HepG2 (cell line): ENCODE measurements around the gene HELZ. TPM values are rescaled to one million over a fixed set of nuclear protein-coding genes. Genes with fewer than 3 reads are reported as not detected.

ENCODE experiments used
- ATAC-seq: fragments of 200-7000 bp; cut with Tn5 transposase; 3 replicates; pipeline ENCODE4 v1.9.1; 2020; ENCODE audit warnings: mild to moderate bottlenecking, moderate library complexity
- BruUV-seq: library from RNA; stranded (reverse); fragments of 400-500 nt; replicated peaks from 2 replicates; lab custom pipeline; 2021; lab: Mats Ljungman, UMichigan
- CTCF ChIA-PET: fragments of 300-600 bp; formaldehyde crosslinking; extraction: SDS; loops from one replicate; lab custom pipeline; 2021; ENCODE audit warnings: low total read pairs, inconsistent platforms, low intra/inter-chr PET ratio; lab: Yijun Ruan, JAX
- POLR2A ChIA-PET: fragments of 350-600 bp; sonication (Branson Sonifier 250); formaldehyde crosslinking; loops from one replicate; lab custom pipeline; 2020; ENCODE audit warnings: antibody characterized with exemption, inconsistent platforms; lab: Yijun Ruan, JAX
- DNase-seq: peaks from one replicate; pipeline ENCODE4 v3.0.0-alpha.2; 2015; ENCODE audit warnings: low spot score
- FAIRE-seq: peaks from 3 replicates; lab custom pipeline; 2011; peaks lifted over from hg19 to GRCh38; lab: Jason Lieb, UNC
- H2AFZ ChIP-seq: one replicate; pipeline ENCODE4 v1.6.1; 2011; ENCODE audit warnings: low read length, inconsistent platforms
- H3K27ac ChIP-seq: fragments of 300-600 bp; 3 replicates; pipeline ENCODE4 v1.8.0; 2011; ENCODE audit warnings: mixed run types, mild to moderate bottlenecking, mixed read lengths, low read length, inconsistent platforms; ENCODE audit not compliant: insufficient read depth; ENCODE audit errors: extremely low read length
- H3K27me3 ChIP-seq, 2 experiments: fragments of 200-600 bp in 1 of 2; 2 replicates in 1 of 2; 3 replicates in 1 of 2; pipeline versions ENCODE4 v1.6.0 to v1.8.0; 2011; ENCODE audit warnings: low read length in 2 of 2, mild to moderate bottlenecking in 2 of 2, moderate library complexity in 2 of 2, inconsistent platforms in 1 of 2; ENCODE audit not compliant: insufficient read depth in 2 of 2, control insufficient read depth in 1 of 2
- H3K36me3 ChIP-seq, 2 experiments: fragments of 200-600 bp in 1 of 2; replicated peaks in 1 of 2; 2 replicates in 1 of 2; 3 replicates in 1 of 2; pipeline versions ENCODE4 v1.5.1 to v1.8.0; 2011; ENCODE audit warnings: low read length in 2 of 2, inconsistent platforms in 1 of 2; ENCODE audit not compliant: insufficient read depth in 2 of 2, control insufficient read depth in 1 of 2
- H3K4me1 ChIP-seq: 2 replicates; pipeline ENCODE4 v1.5.1; 2012; ENCODE audit warnings: low read length, inconsistent platforms; ENCODE audit not compliant: insufficient read depth
- H3K4me2 ChIP-seq: 2 replicates; pipeline ENCODE4 v1.6.0; 2011; ENCODE audit warnings: low read depth, low read length, inconsistent platforms
- H3K4me3 ChIP-seq, 3 experiments: fragments of 200-600 bp in 1 of 3; sonication (generic), shearing (Covaris generic) in 1 of 3; replicated peaks in 1 of 3; 2 replicates each; pipeline ENCODE4 v1.5.1; 2011 to 2016; ENCODE audit warnings: low read length in 3 of 3, inconsistent platforms in 2 of 3, low read depth in 2 of 3, mild to moderate bottlenecking in 2 of 3, control low read depth in 1 of 3, mixed read lengths in 1 of 3; ENCODE audit not compliant: insufficient read depth in 1 of 3
- H3K79me2 ChIP-seq: one replicate; pipeline ENCODE4 v1.6.1; 2011; ENCODE audit warnings: low read length, inconsistent platforms; ENCODE audit not compliant: insufficient read depth
- H3K9ac ChIP-seq: 2 replicates; pipeline ENCODE4 v1.6.0; 2011; ENCODE audit warnings: mild to moderate bottlenecking, low read depth, low read length, inconsistent platforms; ENCODE audit not compliant: insufficient read depth
- H3K9me3 ChIP-seq: 2 replicates; pipeline ENCODE4 v1.5.1; 2012; ENCODE audit warnings: mild to moderate bottlenecking, low read length
- H4K20me1 ChIP-seq: 2 replicates; pipeline ENCODE4 v1.6.0; 2011; ENCODE audit warnings: inconsistent platforms, mild to moderate bottlenecking, low read length, moderate library complexity; ENCODE audit not compliant: insufficient read depth
- DPF2 ChIP-seq: sonication (generic); formaldehyde crosslinking; IDR thresholded peaks from 2 replicates; pipeline ENCODE4 v1.4.0; 2020; ENCODE audit warnings: mild to moderate bottlenecking, low read depth, missing genetic modification reagents, borderline replicate concordance
- GTF2F1 ChIP-seq: fragments of 150-350 bp; IDR thresholded peaks from 2 replicates; pipeline ENCODE4 v1.6.1; 2014; ENCODE audit warnings: low read length
- NCOA2 ChIP-seq: sonication (generic); formaldehyde crosslinking; IDR thresholded peaks from 2 replicates; pipeline ENCODE4 v1.8.0; 2022; ENCODE audit warnings: inconsistent platforms
- PAWR ChIP-seq: sonication (generic); formaldehyde crosslinking; IDR thresholded peaks from 2 replicates; pipeline ENCODE4 v1.4.0; 2020; ENCODE audit warnings: missing genetic modification reagents, mild to moderate bottlenecking, borderline replicate concordance
- SMARCC2 ChIP-seq: fragments of 450-650 bp; IDR thresholded peaks from 2 replicates; pipeline ENCODE4 v1.6.1; 2017; ENCODE audit warnings: antibody characterized with exemption, mild to moderate bottlenecking
- SP1 ChIP-seq, 2 experiments: fragments of 450-650 bp in 1 of 2; sonication (generic) in 1 of 2; formaldehyde crosslinking in 1 of 2; IDR thresholded peaks; 2 replicates each; pipeline versions ENCODE4 v1.4.0 to v1.6.1; 2016 to 2020; ENCODE audit warnings: missing genetic modification reagents in 1 of 2
- SP140L ChIP-seq: sonication (generic); formaldehyde crosslinking; IDR thresholded peaks from 2 replicates; pipeline ENCODE4 v1.4.0; 2020; ENCODE audit warnings: missing genetic modification reagents, borderline replicate concordance
- SRF ChIP-seq: IDR thresholded peaks from 2 replicates; pipeline ENCODE4 v1.6.1; 2011; ENCODE audit warnings: mild to moderate bottlenecking, low read depth, low read length, moderate library complexity
- TCF7L2 ChIP-seq: IDR thresholded peaks from 2 replicates; pipeline ENCODE4 v1.6.1; 2011; ENCODE audit warnings: mild to moderate bottlenecking, low read depth, low read length, moderate library complexity
- TGIF2 ChIP-seq: IDR thresholded peaks from 2 replicates; pipeline ENCODE4 v1.6.1; 2016; ENCODE audit warnings: control low read depth, missing compliant biosample characterization
- ZNF121 ChIP-seq: sonication (generic); formaldehyde crosslinking; IDR thresholded peaks from 2 replicates; pipeline ENCODE4 v1.5.0; 2020; ENCODE audit warnings: mild to moderate bottlenecking, missing genetic modification reagents
- ZNF136 ChIP-seq: sonication (generic); formaldehyde crosslinking; IDR thresholded peaks from 2 replicates; pipeline ENCODE4 v1.8.1; 2022; ENCODE audit warnings: low read depth, mild to moderate bottlenecking, moderate library complexity, missing genetic modification reagents
- ZNF138 ChIP-seq: sonication (generic); formaldehyde crosslinking; IDR thresholded peaks from 2 replicates; pipeline ENCODE4 v1.5.0; 2020; ENCODE audit warnings: mild to moderate bottlenecking, low read depth, missing genetic modification reagents
- ZNF484 ChIP-seq: sonication (generic); formaldehyde crosslinking; IDR thresholded peaks from 2 replicates; pipeline ENCODE4 v1.5.1; 2020; ENCODE audit warnings: mild to moderate bottlenecking, low read depth, missing genetic modification reagents, borderline replicate concordance
- ZNF746 ChIP-seq: sonication (generic); formaldehyde crosslinking; IDR thresholded peaks from 2 replicates; pipeline ENCODE4 v1.8.0; 2022; ENCODE audit warnings: mild to moderate bottlenecking, missing genetic modification reagents
- WGBS: methylation state at CpG from one replicate; pipeline ENCODE4 v1.1.6; 2017; ENCODE audit warnings: low lambda C conversion rate; 5-methylcytosine and 5-hydroxymethylcytosine counted together
- in situ Hi-C: cut with HindIII; loops from 2 replicates; pipeline ENCODE4 v1.10.0; 2017; ENCODE audit warnings: low pct_unique_long_range_greater_than_20kb; ENCODE audit not compliant: extremely low pct_ligation_motif_present
- intact Hi-C: fragments of 100-400 bp; cut with micrococcal nuclease; formaldehyde crosslinking; loops from one replicate; pipeline ENCODE4 v1.10.0; 2022; ENCODE audit not compliant: unreplicated experiment
- polyA plus RNA-seq, 8 experiments: library from polyadenylated mRNA; depleted of rRNA in 3 of 8; stranded (reverse) in 7 of 8; unstranded in 1 of 8; fragments of >200 nt; fragmentation: Illumina TruSeq in 4 of 8; extraction: Trizol in 4 of 8; gene quantifications; 2 replicates each; pipeline versions ENCODE4 v1.2.1 to v1.2.3, GENCODE V29; 2011 to 2016; ENCODE audit warnings: low read depth in 4 of 8, missing spikeins in 1 of 8, mixed read lengths in 1 of 8; ENCODE audit not compliant: insufficient read depth in 1 of 8
- total RNA-seq, 5 experiments: library from RNA; depleted of rRNA; stranded (reverse); fragments of >200 nt; fragmentation: Illumina TruSeq; extraction: Trizol; gene quantifications; 2 replicates each; pipeline ENCODE4 v1.2.3, GENCODE V29; 2016; ENCODE audit warnings: low read depth in 1 of 5
- TF ChIP-seq, protein P1 (sequence below): sonication (generic); formaldehyde crosslinking; IDR thresholded peaks from 2 replicates; pipeline ENCODE4 v1.8.0; 2022; ENCODE audit warnings: missing genetic modification reagents, mild to moderate bottlenecking, inconsistent platforms, borderline replicate concordance
- TF ChIP-seq, protein P2 (sequence below): sonication (generic); formaldehyde crosslinking; IDR thresholded peaks from 2 replicates; pipeline ENCODE4 v1.9.0; 2021; ENCODE audit warnings: missing genetic modification reagents, mild to moderate bottlenecking, borderline replicate concordance

HELZ gene
- total and polyA plus RNA-seq, 2 of the 13 experiments (the other 11 are each of a cell fraction or from before 2014, with no cell fraction given) = 35.3 to 52.4 TPM

DNA sequence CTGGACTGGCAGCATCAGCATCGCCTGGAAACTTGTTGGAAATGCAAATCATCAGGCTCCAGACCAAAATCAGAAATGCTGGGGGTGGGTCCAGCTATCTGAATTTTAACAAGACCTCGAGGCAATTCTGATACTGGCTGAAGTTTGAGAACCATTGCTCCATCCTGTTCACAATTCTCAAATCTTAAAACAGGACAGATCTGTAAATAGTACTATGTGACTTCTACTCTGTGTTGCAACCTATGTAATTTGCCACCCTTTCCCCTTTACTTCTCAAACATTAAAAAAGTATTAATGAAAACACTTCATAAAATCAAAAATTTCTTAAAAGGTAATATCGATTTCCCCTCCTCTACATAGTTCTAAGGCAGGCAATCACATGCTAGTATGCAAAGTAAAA, 172.1 kb downstream of the HELZ start:
- POLR2A ChIA-PET = no interaction called here
- intact Hi-C loops = no loop called here

More for the DNA sequence above, 172.1 kb downstream of the HELZ start:
- Histone ChIP-seq H4K20me1 (no peaks in the 10 kb centered on the region), H3K4me3 (no peak overlapping the region), H3K4me2 (no peak overlapping the region), H3K4me1 (peaks cover 36% of the 10 kb centered on the region), H3K36me3 (peaks cover 4 to 10% of the 10 kb centered on the region in 2 experiments), H3K27me3 (no peaks in the 10 kb centered on the region), H2AFZ (no peak overlapping the region), H3K9me3 (no peaks in the 10 kb centered on the region), H3K9ac (no peak overlapping the region), H3K79me2 (no peaks in the 10 kb centered on the region), H3K27ac (no peak overlapping the region)
- in situ Hi-C loops = no loop called here
- ATAC-seq (no peak), FAIRE-seq (no peak), DNase-seq (no peak)
- CTCF ChIA-PET = no interaction called here
- 73% methylated on average over 3 of the region's 3 CpGs for WGBS
- BruUV-seq = no TSS peak
- TF ChIP-seq ZNF138 (CRISPR knock-in tag) = no peak
- no peak for TF ChIP-seq TGIF2
- TF ChIP-seq, protein P1, sequence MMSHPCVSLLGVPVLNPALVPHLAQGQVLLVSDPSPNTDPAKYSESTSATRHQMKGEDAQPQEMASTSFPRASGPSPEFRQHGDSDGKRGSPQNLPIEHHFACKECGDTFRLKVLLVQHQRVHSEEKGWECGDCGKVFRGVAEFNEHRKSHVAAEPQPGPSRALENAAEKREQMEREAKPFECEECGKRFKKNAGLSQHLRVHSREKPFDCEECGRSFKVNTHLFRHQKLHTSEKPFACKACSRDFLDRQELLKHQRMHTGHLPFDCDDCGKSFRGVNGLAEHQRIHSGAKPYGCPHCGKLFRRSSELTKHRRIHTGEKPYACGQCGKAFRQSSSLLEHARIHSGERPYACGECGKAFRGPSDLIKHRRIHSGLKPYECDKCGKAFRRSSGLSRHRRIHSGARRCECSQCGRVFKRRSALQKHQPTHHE (CRISPR knock-in tag) = no peak
- no peak for TF ChIP-seq ZNF136 (CRISPR knock-in tag)
- no peak for TF ChIP-seq NCOA2 (CRISPR knock-in tag)
- no peak for TF ChIP-seq PAWR
- TF ChIP-seq, protein P2, sequence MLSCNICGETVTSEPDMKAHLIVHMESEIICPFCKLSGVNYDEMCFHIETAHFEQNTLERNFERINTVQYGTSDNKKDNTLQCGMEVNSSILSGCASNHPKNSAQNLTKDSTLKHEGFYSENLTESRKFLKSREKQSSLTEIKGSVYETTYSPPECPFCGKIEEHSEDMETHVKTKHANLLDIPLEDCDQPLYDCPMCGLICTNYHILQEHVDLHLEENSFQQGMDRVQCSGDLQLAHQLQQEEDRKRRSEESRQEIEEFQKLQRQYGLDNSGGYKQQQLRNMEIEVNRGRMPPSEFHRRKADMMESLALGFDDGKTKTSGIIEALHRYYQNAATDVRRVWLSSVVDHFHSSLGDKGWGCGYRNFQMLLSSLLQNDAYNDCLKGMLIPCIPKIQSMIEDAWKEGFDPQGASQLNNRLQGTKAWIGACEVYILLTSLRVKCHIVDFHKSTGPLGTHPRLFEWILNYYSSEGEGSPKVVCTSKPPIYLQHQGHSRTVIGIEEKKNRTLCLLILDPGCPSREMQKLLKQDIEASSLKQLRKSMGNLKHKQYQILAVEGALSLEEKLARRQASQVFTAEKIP (CRISPR knock-in tag) = no peak
- TF ChIP-seq ZNF121 = no peak
- TF ChIP-seq ZNF746 (CRISPR knock-in tag) = no peak
- no peak for TF ChIP-seq GTF2F1
- TF ChIP-seq SP1 (IDR thresholded peaks at IDR 0.05) = no peak
- TF ChIP-seq SP1 (CRISPR knock-in tag; IDR thresholded peaks at IDR 0.05) = no peak
- no peak for TF ChIP-seq DPF2 (CRISPR knock-in tag)
- TF ChIP-seq ZNF484 = no peak
- TF ChIP-seq SP140L = no peak
- TF ChIP-seq SMARCC2 = no peak
- no peak for TF ChIP-seq TCF7L2
- no peak for TF ChIP-seq SRF
